OCI-LY7 (cell line): ENCODE results near the gene FUT2. TPM values are rescaled to one million over a fixed set of nuclear protein-coding genes. Genes with fewer than 3 reads are reported as not detected.

Source experiments
- BruUV-seq: library from RNA; stranded (reverse); fragments of 400-500 nt; replicated peaks from 2 replicates; lab custom pipeline; 2021; lab: Mats Ljungman, UMichigan
- CTCF ChIA-PET: fragments of 300-600 bp; sonication (Branson Sonifier 250); formaldehyde crosslinking; loops from one replicate; lab custom pipeline; 2022; ENCODE audit warnings: antibody characterized with exemption; ENCODE audit not compliant: unreplicated experiment; lab: Charles Lee
- POLR2A ChIA-PET: fragments of 300-600 bp; sonication (Branson Sonifier 250); formaldehyde crosslinking; loops from one replicate; lab custom pipeline; 2022; ENCODE audit warnings: antibody characterized with exemption; lab: Charles Lee
- DNase-seq: peaks from one replicate; pipeline ENCODE4 v3.0.0-alpha.2; 2015; ENCODE audit warnings: low spot score
- H2AFZ ChIP-seq: fragments of 200-600 bp; sonication (generic), shearing (Covaris generic); 2 replicates; pipeline ENCODE4 v1.6.1; 2014; ENCODE audit warnings: mild to moderate bottlenecking, antibody characterized with exemption, low read length, moderate library complexity
- H3K27ac ChIP-seq: fragments of 200-600 bp; sonication (generic); 2 replicates; pipeline ENCODE4 v1.5.1; 2014; ENCODE audit warnings: mixed run types, low read depth, mild to moderate bottlenecking, moderate library complexity, low read length, inconsistent platforms; ENCODE audit not compliant: poor library complexity, severe bottlenecking
- H3K36me3 ChIP-seq: fragments of 200-600 bp; sonication (generic); 2 replicates; pipeline ENCODE4 v1.6.1; 2014; ENCODE audit warnings: mild to moderate bottlenecking, antibody characterized with exemption, low read length, moderate library complexity, mixed read lengths; ENCODE audit not compliant: insufficient read depth
- H3K4me1 ChIP-seq: fragments of 200-600 bp; sonication (generic); 2 replicates; pipeline ENCODE4 v1.5.1; 2014; ENCODE audit warnings: mild to moderate bottlenecking, low read length; ENCODE audit not compliant: insufficient read depth, poor library complexity, severe bottlenecking
- H3K4me2 ChIP-seq: fragments of 200-600 bp; sonication (generic); 2 replicates; pipeline ENCODE4 v1.6.1; 2014; ENCODE audit warnings: mild to moderate bottlenecking, low read length
- H3K4me3 ChIP-seq: fragments of 200-600 bp; sonication (generic); 2 replicates; pipeline ENCODE4 v1.5.1; 2014; ENCODE audit warnings: mild to moderate bottlenecking, low read depth, low read length; ENCODE audit not compliant: poor library complexity, severe bottlenecking
- H3K79me2 ChIP-seq: fragments of 200-600 bp; sonication (generic); 2 replicates; pipeline ENCODE4 v1.6.1; 2016; ENCODE audit warnings: low read depth, mild to moderate bottlenecking, low read length, moderate library complexity, mixed read lengths; ENCODE audit not compliant: insufficient read depth
- H3K9me2 ChIP-seq: fragments of 200-600 bp; sonication (generic); 2 replicates; pipeline ENCODE4 v1.6.1; 2016; ENCODE audit warnings: mild to moderate bottlenecking, low read length, mixed read lengths; ENCODE audit not compliant: insufficient read depth
- H3K9me3 ChIP-seq: fragments of 200-600 bp; sonication (generic); 2 replicates; pipeline ENCODE4 v1.6.1; 2014; ENCODE audit warnings: mild to moderate bottlenecking, mixed run types, low read length, mixed read lengths
- H4K20me1 ChIP-seq: fragments of 200-600 bp; sonication (generic); 2 replicates; pipeline ENCODE4 v1.6.1; 2014; ENCODE audit warnings: mild to moderate bottlenecking, antibody characterized with exemption, low read length, moderate library complexity, mixed read lengths; ENCODE audit not compliant: insufficient read depth
- CTCF ChIP-seq: fragments of 200-600 bp; sonication (generic); conservative IDR thresholded peaks from 2 replicates; pipeline ENCODE4 v1.5.1; 2014; ENCODE audit warnings: mild to moderate bottlenecking, antibody characterized with exemption, low read length, moderate library complexity, mixed read lengths
- EZH2phosphoT487 ChIP-seq: fragments of 200-600 bp; sonication (generic); IDR thresholded peaks from 2 replicates; pipeline ENCODE4 v1.6.1; 2018; ENCODE audit warnings: low read depth, borderline replicate concordance, mild to moderate bottlenecking, mixed run types, antibody characterized with exemption, low read length, moderate library complexity, mixed read lengths
- intact Hi-C: fragments of 100-400 bp; cut with micrococcal nuclease; formaldehyde crosslinking; loops from one replicate; pipeline ENCODE4 v1.10.0; 2022; ENCODE audit not compliant: unreplicated experiment
- total RNA-seq, 2 experiments: library from RNA; depleted of rRNA in 1 of 2; stranded (reverse); fragments of >200 nt in 1 of 2; shearing (Covaris generic) in 1 of 2; gene quantifications; 2 replicates each; pipeline ENCODE4 v1.2.3, GENCODE V29; 2014 to 2022

The FUT2 gene
- total RNA-seq, 2 experiments from 2014 or later, result not detected

DNA sequence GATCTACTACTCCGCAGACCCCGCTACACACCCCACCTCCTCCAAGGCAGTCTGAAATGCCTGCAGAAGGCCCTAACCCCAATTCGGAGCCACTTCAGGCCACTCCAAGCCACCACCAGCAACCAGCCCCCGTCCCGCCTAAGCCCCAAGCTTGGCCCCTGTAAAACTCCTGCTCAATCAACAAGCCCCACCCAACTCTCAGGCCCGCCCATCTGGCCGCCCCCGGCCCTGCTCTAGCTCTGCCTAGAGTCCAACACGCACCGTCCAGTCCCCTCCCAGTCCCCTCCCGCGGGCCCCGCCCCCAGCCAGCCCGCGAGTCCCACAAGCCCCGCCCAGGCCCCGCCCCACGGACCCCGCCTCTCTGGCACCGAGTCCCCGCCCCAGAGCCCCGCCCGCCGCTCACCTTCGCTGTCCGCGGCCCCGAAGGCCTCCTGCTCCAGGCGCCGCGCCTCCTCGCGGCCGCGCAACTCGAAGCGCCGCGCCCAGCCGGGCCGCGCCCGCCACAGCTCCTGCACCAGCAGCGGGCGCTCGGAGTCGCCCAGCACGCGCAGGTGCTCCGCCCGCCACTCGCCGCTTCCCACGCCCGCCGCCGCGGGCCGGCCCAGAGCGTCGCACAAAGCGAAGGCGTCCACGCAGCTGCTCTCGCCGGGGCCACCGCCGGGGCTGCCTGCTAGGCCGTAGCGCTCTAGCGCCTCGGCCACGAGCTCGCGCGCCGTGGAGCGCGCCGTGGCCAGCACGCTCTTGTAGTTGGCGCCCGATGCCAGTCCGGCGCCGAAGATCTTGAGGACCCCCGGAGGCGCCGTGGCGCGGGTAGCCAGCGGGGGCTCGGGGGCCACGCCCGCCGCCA is 43.0 kb downstream of the FUT2 start:
- H2AFZ ChIP-seq, result no peak overlapping the region
- peak; percentile 87 for DNase-seq
- H3K27ac ChIP-seq, result no peak overlapping the region
- H3K4me3 ChIP-seq, result no peak overlapping the region
- no peak for TF ChIP-seq EZH2phosphoT487
- peak; percentile 53; the same call in 1 of the 2 replicates for TF ChIP-seq CTCF
- peak overlapping the region; percentile 49; the same call in 1 of the 2 replicates for H3K4me2 ChIP-seq
- peaks cover 20% of the 10 kb centered on the region for H3K4me1 ChIP-seq
- H3K36me3 ChIP-seq, result no peaks in the 10 kb centered on the region
- H3K9me3 ChIP-seq, result no peaks in the 10 kb centered on the region
- H3K9me2 ChIP-seq, result no peaks in the 10 kb centered on the region
- intact Hi-C loops, result loop anchor here (1.0 to 5.0 kb wide), 3 partner anchors 24 to 91 kb away; partner anchors contain the start of gene CA11
- ChIA-PET POLR2A (no interaction called here), CTCF (no interaction called here)
- no peaks in the 10 kb centered on the region for H3K79me2 ChIP-seq
- no TSS peak for BruUV-seq
- no peaks in the 10 kb centered on the region for H4K20me1 ChIP-seq

DNA sequence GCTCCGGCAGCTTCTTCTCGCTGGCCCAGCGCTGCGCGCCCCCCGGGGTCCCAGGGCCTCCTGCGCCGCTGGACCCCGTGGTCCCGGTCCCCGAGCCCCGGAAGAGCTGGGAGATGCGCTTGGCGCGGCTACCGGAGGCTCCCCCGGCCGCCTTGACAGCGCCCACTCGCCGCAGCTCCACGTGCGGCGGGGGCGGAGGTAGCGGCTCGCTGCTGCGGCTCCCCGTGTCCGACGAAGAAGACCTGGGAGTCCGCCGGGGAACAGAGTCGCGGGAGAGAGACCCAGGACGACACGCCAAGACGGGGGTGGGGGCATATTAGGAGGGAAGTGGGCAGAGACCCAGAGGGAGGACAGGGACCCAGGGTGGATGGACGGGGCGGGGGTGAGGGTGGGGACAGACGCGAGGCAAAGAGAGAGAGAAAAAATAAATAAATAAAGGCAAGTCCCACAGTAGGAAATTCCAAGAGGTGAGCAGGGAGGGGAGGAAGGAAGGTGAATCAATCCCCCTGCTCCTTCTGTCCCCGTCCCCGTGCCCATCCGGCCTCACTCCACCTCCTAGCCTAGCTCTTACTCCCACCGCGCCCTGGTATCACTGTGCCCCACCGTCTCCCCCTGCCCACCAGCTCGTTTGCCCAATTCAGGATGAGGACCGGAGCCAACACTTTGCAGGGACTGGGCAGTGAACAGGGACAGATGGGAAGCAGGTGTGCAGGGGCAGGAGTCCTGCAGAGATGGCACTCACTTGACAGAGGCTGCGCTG is 43.8 kb downstream of the FUT2 start:
- TF ChIP-seq EZH2phosphoT487, result no peak
- no peak for TF ChIP-seq CTCF
- no peak overlapping the region for H3K4me3 ChIP-seq
- intact Hi-C loops, result loop anchor here (2.0 to 5.0 kb wide), 2 partner anchors 25 to 92 kb away; partner anchors contain the start of gene CA11
- no peaks in the 10 kb centered on the region for H3K79me2 ChIP-seq
- no peak overlapping the region for H3K27ac ChIP-seq
- peak overlapping the region; percentile 41; the same call in 1 of the 2 replicates for H3K4me2 ChIP-seq
- no peaks in the 10 kb centered on the region for H3K9me3 ChIP-seq
- no peak overlapping the region for H2AFZ ChIP-seq
- no peaks in the 10 kb centered on the region for H3K9me2 ChIP-seq
- POLR2A ChIA-PET, result no interaction called here
- no peak for DNase-seq
- no peaks in the 10 kb centered on the region for H4K20me1 ChIP-seq
- H3K36me3 ChIP-seq, result no peaks in the 10 kb centered on the region
- CTCF ChIA-PET, result interaction anchor here (0.6 kb wide), 1 partner anchor 73 kb away, joined by 7 read pairs; no protein-coding TSS in a partner anchor
- peaks cover 20% of the 10 kb centered on the region for H3K4me1 ChIP-seq
- BruUV-seq, result no TSS peak
